ENCODE results near the gene ASPM.

DNA sequence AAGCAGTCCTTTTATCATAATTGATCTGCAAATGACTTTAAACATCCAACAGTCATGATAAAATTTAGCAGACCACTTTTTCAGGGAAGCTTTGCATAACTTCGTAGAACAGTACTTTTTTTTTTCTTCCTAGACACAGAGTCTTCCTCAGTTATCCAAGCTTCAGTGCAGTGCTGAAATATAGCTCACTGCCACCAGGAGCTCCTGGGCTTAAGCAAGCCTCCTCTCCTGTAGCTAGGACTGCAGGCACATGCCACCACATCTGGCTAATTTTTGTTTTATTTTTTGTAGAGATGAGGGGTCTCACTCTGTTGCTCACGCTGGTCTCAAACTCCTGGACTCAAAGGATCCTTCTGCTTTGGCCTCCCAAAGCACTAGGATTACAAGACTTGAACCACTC, 83.3 kb downstream of the ASPM start:
- TF ChIP-seq, protein P1, sequence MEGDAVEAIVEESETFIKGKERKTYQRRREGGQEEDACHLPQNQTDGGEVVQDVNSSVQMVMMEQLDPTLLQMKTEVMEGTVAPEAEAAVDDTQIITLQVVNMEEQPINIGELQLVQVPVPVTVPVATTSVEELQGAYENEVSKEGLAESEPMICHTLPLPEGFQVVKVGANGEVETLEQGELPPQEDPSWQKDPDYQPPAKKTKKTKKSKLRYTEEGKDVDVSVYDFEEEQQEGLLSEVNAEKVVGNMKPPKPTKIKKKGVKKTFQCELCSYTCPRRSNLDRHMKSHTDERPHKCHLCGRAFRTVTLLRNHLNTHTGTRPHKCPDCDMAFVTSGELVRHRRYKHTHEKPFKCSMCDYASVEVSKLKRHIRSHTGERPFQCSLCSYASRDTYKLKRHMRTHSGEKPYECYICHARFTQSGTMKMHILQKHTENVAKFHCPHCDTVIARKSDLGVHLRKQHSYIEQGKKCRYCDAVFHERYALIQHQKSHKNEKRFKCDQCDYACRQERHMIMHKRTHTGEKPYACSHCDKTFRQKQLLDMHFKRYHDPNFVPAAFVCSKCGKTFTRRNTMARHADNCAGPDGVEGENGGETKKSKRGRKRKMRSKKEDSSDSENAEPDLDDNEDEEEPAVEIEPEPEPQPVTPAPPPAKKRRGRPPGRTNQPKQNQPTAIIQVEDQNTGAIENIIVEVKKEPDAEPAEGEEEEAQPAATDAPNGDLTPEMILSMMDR (IDR thresholded peaks at IDR 0.05), result no peak
- no peak for TF ChIP-seq EZH2 (IDR thresholded peaks at IDR 0.05; ENCODE audit: borderline replicate concordance, insufficient read depth, low read depth, low read length, poor library complexity, severe bottlenecking)

Data from B cell (primary cell).